Stimulated activated CD8-positive, alpha-beta memory T cell treated with anti-CD3 and anti-CD28 coated beads, Interleukin-12 subunit alpha, Interleukin-12 subunit beta, amount 100 ng/mL, for 4 hours (primary cell): ENCODE results near the gene AMER3.
"Not testable (repeated sequence)": the region's sequence is repeated elsewhere in the genome, so short reads cannot be mapped to it uniquely, and the experiment has no call there.

Source experiments
- DNase-seq: peaks from one replicate; pipeline ENCODE4 v3.0.0-alpha.2; 2020; ENCODE audit warnings: low read depth

The AMER3 gene

GRCh38 chr2:130755256-130756052 is at the start of gene AMER3:
Gene AMER3, plus strand, starts transcription at chr2:130755540. Its CDS starts 6,533 bp downstream, at chr2:130762073.
- no peak for DNase-seq

GRCh38 chr2:130714795-130715194 is 40.5 kb upstream of the AMER3 start:
- not testable (repeated sequence) for DNase-seq

GRCh38 chr2:130720036-130720435 is 35.3 kb upstream of the AMER3 start:
- DNase-seq = no peak

GRCh38 chr2:130720528-130720927 is 34.8 kb upstream of the AMER3 start:
- no peak for DNase-seq

- DNase-seq = no peak
These were observed 30.9 kb upstream of the AMER3 start for GRCh38 chr2:130724455-130724854.

- no peak for DNase-seq
These were observed 28.6 kb upstream of the AMER3 start for GRCh38 chr2:130726614-130727180.

GRCh38 chr2:130727286-130727924 is 27.9 kb upstream of the AMER3 start:
- DNase-seq = peak; percentile 71

GRCh38 chr2:130728007-130728454 is 27.3 kb upstream of the AMER3 start:
- DNase-seq = no peak

GRCh38 chr2:130728549-130729316 is 26.6 kb upstream of the AMER3 start, which contains the start of gene GPR148:
Gene GPR148, plus strand, starts transcription at chr2:130729070. Its CDS starts 82 bp downstream, at chr2:130729152.
- DNase-seq = no peak

- DNase-seq = no peak
These were observed 25.7 kb upstream of the AMER3 start for GRCh38 chr2:130729322-130730299.

GRCh38 chr2:130732257-130732656 is 23.1 kb upstream of the AMER3 start:
- not testable (repeated sequence) for DNase-seq

- no peak for DNase-seq
These were observed 20.1 kb upstream of the AMER3 start for GRCh38 chr2:130735200-130735599.

GRCh38 chr2:130736487-130736886 is 18.9 kb upstream of the AMER3 start:
- DNase-seq = no peak

GRCh38 chr2:130737592-130737991 is 17.7 kb upstream of the AMER3 start:
- no peak for DNase-seq

GRCh38 chr2:130740671-130741070 is 14.7 kb upstream of the AMER3 start:
- no peak for DNase-seq

GRCh38 chr2:130743278-130743677 is 12.1 kb upstream of the AMER3 start:
- no peak for DNase-seq

- DNase-seq = no peak
These were observed 10.8 kb upstream of the AMER3 start for GRCh38 chr2:130744287-130745117.

GRCh38 chr2:130749078-130749477 is 6.3 kb upstream of the AMER3 start:
- DNase-seq = no peak

- DNase-seq = no peak
These were observed 5.7 kb upstream of the AMER3 start for GRCh38 chr2:130749641-130750040.

GRCh38 chr2:130754811-130755210 is 529 bp upstream of the AMER3 start:
- DNase-seq = no peak
